AG20443 (cell line): ENCODE results near the gene CWC15.
"Not testable (repeated sequence)": the region's sequence is repeated elsewhere in the genome, so short reads cannot be mapped to it uniquely, and the experiment has no call there.

ENCODE experiments used
- DNase-seq: peaks from one replicate; pipeline ENCODE4 v3.0.0; 2012; ENCODE audit warnings: low spot score, mixed read lengths

CWC15 gene

DNA sequence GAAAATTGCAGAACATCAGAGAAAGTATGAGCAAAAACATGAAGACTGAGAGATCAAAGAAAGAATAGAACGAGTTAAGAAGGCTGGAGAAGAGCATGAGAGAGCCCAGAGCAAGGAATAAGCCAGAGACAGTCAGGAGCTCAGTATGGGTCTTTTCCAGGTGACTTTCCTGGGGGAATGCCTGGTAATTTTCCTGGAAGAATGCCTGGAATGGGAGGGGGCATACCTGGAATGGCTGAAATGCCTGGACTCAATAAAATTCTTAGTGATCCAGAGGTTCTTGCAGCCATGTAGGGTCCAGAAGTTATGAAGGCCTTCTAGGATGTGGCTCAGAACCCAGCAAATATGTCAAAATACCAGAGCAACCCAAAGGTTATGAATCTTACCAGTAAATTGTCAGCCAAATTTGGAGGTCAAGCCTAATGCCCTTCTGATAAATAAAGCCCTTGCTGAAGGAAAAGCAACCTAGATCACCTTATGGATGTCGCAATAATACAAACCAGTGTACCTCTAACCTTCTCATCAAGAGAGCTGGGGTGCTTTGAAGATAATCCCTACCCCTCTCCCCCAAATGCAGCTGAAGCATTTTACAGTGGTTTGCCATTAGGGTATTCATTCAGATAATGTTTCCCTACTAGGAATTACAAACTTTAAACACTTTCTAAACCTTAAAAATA, 59.5 kb downstream of the CWC15 start:
- not testable (repeated sequence) for DNase-seq

DNA sequence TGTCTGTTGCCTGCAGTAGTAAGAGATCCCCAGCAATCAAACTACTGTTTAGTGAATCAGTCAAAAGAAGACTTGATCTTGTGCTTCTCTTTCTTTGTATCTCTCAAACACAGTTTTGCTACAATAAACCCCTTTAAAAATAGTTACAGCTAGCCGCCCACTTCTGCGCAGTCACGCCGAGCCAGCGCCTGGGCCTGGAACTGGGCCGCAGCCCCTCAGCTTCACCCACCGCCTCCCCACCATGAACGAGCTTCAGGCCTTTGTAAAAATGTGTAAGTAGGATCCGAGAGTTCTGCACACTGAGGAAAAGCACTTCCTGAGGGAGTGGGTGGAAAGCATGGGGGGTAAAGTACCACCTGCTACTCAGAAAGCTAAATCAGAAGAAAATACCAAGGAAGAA, 60.5 kb downstream of the CWC15 start:
- DNase-seq = no peak
